Transverse colon (tissue), 4 donors: Measurements from ENCODE around the gene CD79B.

Experiments
- POLR2A ChIP-seq: fragments of 450-650 bp; IDR thresholded peaks from one replicate; pipeline ENCODE4 v1.6.1; 2016; ENCODE audit warnings: antibody characterized with exemption, mild to moderate bottlenecking, moderate library complexity
- POLR2AphosphoS5 ChIP-seq, 3 donors: sonication (generic); formaldehyde crosslinking; IDR thresholded peaks; one replicate each; pipeline ENCODE4 v1.6.1; 2016; ENCODE audit warnings: antibody characterized with exemption in 3 of 3
- TF ChIP-seq, protein P1 (sequence below), 5 experiments: fragments of 200-600 bp in 3 of 5; fragments of 450-650 bp in 2 of 5; sonication (generic) in 3 of 5; IDR thresholded peaks; 1 replicate in 2 of 5; 2 replicates in 3 of 5; pipeline ENCODE4 v1.5.1; 2016 to 2017; ENCODE audit warnings: antibody characterized with exemption in 5 of 5, inconsistent platforms in 3 of 5, mild to moderate bottlenecking in 2 of 5, moderate library complexity in 1 of 5

DNA sequence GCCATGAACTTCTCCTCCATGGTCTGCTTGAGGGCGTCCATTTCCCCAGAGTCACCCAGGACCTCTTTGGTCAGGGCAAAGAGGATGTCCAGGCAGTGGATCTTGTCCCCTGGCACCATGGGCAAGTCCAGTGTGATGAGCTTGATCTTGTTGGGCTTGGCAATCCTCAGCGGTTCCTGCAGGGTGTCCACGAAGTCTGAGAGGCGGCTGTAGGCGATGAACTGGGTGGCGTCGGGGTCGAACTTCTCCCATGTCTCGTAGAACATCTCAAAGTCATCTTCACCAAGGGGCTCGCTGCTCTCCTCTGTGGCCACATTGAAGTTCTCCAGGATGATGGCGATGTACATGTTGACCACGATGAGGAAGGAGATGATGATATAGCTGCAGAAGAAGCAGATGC is 9.0 kb upstream of the CD79B start:
- TF ChIP-seq POLR2A: no peak
- TF ChIP-seq, protein P1, sequence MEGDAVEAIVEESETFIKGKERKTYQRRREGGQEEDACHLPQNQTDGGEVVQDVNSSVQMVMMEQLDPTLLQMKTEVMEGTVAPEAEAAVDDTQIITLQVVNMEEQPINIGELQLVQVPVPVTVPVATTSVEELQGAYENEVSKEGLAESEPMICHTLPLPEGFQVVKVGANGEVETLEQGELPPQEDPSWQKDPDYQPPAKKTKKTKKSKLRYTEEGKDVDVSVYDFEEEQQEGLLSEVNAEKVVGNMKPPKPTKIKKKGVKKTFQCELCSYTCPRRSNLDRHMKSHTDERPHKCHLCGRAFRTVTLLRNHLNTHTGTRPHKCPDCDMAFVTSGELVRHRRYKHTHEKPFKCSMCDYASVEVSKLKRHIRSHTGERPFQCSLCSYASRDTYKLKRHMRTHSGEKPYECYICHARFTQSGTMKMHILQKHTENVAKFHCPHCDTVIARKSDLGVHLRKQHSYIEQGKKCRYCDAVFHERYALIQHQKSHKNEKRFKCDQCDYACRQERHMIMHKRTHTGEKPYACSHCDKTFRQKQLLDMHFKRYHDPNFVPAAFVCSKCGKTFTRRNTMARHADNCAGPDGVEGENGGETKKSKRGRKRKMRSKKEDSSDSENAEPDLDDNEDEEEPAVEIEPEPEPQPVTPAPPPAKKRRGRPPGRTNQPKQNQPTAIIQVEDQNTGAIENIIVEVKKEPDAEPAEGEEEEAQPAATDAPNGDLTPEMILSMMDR (IDR thresholded peaks at IDR 0.05): no peak
- TF ChIP-seq POLR2AphosphoS5 (IDR thresholded peaks at IDR 0.05): no peak
